Measurements from ENCODE around the gene POR. TPM values are rescaled to one million over a fixed set of nuclear protein-coding genes. Genes with fewer than 3 reads are reported as not detected.

Gene POR
- polyA plus RNA-seq, 1 donor from 2014 or later = 61.2 TPM

DNA sequence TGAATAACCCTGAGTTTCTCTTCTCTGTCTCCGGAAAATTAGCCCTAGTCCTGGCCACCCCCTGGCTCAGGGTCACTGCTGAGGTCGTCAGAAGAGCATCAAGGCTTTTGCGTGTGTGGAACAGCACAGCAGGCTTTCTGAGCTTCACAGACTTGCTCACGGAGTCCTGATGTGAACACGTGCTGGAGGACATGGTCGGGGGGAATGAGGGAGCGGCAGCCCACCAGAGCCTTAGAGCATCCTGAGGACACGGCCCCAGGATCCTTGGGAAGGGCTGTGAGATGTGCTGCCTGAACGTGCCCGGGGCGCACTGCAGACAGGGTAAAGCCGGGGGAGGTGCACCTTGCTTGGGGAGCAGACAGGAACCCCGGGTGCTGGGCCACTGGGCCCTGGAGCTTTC lies 50.7 kb downstream of the POR start:
- no peaks in the 10 kb centered on the region for H4K20me1 ChIP-seq (ENCODE audit: insufficient read depth)
- no peaks in the 10 kb centered on the region for H3F3A ChIP-seq (ENCODE audit: insufficient read depth, low read length, poor library complexity, severe bottlenecking)
- H3K9me2 ChIP-seq (ENCODE audit: insufficient read depth, low read length) = no peaks in the 10 kb centered on the region
- H3K4me2 ChIP-seq (ENCODE audit: low read length) = no peak overlapping the region
- no peaks in the 10 kb centered on the region for H3K36me3 ChIP-seq (ENCODE audit: insufficient read depth, low read length)
- no peak for TF ChIP-seq EZH2 (IDR thresholded peaks at IDR 0.05; ENCODE audit: borderline replicate concordance, insufficient read depth, low read length, poor library complexity, severe bottlenecking)
- TF ChIP-seq, protein P1, sequence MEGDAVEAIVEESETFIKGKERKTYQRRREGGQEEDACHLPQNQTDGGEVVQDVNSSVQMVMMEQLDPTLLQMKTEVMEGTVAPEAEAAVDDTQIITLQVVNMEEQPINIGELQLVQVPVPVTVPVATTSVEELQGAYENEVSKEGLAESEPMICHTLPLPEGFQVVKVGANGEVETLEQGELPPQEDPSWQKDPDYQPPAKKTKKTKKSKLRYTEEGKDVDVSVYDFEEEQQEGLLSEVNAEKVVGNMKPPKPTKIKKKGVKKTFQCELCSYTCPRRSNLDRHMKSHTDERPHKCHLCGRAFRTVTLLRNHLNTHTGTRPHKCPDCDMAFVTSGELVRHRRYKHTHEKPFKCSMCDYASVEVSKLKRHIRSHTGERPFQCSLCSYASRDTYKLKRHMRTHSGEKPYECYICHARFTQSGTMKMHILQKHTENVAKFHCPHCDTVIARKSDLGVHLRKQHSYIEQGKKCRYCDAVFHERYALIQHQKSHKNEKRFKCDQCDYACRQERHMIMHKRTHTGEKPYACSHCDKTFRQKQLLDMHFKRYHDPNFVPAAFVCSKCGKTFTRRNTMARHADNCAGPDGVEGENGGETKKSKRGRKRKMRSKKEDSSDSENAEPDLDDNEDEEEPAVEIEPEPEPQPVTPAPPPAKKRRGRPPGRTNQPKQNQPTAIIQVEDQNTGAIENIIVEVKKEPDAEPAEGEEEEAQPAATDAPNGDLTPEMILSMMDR (IDR thresholded peaks at IDR 0.05; ENCODE audit: poor library complexity, severe bottlenecking) = no peak
- TF ChIP-seq POLR2AphosphoS5 (IDR thresholded peaks at IDR 0.05) = no peak
- no peak for TF ChIP-seq RAD21 (conservative IDR thresholded peaks at IDR 0.05)
- TF ChIP-seq MXI1 (conservative IDR thresholded peaks at IDR 0.05; ENCODE audit: poor library complexity, severe bottlenecking) = no peak
- no peak for TF ChIP-seq EP300 (conservative IDR thresholded peaks at IDR 0.05; ENCODE audit: poor library complexity, severe bottlenecking)
- TF ChIP-seq, protein P2, sequence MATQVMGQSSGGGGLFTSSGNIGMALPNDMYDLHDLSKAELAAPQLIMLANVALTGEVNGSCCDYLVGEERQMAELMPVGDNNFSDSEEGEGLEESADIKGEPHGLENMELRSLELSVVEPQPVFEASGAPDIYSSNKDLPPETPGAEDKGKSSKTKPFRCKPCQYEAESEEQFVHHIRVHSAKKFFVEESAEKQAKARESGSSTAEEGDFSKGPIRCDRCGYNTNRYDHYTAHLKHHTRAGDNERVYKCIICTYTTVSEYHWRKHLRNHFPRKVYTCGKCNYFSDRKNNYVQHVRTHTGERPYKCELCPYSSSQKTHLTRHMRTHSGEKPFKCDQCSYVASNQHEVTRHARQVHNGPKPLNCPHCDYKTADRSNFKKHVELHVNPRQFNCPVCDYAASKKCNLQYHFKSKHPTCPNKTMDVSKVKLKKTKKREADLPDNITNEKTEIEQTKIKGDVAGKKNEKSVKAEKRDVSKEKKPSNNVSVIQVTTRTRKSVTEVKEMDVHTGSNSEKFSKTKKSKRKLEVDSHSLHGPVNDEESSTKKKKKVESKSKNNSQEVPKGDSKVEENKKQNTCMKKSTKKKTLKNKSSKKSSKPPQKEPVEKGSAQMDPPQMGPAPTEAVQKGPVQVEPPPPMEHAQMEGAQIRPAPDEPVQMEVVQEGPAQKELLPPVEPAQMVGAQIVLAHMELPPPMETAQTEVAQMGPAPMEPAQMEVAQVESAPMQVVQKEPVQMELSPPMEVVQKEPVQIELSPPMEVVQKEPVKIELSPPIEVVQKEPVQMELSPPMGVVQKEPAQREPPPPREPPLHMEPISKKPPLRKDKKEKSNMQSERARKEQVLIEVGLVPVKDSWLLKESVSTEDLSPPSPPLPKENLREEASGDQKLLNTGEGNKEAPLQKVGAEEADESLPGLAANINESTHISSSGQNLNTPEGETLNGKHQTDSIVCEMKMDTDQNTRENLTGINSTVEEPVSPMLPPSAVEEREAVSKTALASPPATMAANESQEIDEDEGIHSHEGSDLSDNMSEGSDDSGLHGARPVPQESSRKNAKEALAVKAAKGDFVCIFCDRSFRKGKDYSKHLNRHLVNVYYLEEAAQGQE (IDR thresholded peaks at IDR 0.05; ENCODE audit: borderline replicate concordance) = no peak
- TF ChIP-seq SMC3 (conservative IDR thresholded peaks at IDR 0.05; ENCODE audit: poor library complexity) = no peak
- TF ChIP-seq TAF1 (IDR thresholded peaks at IDR 0.05; ENCODE audit: low read depth) = no peak
- H3K9me3 ChIP-seq (ENCODE audit: low read length) = no peaks in the 10 kb centered on the region
- no peak overlapping the region for H2AFZ ChIP-seq (ENCODE audit: low read depth, low read length)
- no peaks in the 10 kb centered on the region for H3K79me2 ChIP-seq (replicated peaks; ENCODE audit: insufficient read depth, low read length)
- no peak overlapping the region for H3K9ac ChIP-seq (ENCODE audit: low read length)
- no peak overlapping the region for H3K4me3 ChIP-seq (ENCODE audit: low read length)
- H3K27ac ChIP-seq (ENCODE audit: low read length) = no peak overlapping the region
- H3K27me3 ChIP-seq (ENCODE audit: insufficient read depth, low read depth, low read length) = no peaks in the 10 kb centered on the region

DNA sequence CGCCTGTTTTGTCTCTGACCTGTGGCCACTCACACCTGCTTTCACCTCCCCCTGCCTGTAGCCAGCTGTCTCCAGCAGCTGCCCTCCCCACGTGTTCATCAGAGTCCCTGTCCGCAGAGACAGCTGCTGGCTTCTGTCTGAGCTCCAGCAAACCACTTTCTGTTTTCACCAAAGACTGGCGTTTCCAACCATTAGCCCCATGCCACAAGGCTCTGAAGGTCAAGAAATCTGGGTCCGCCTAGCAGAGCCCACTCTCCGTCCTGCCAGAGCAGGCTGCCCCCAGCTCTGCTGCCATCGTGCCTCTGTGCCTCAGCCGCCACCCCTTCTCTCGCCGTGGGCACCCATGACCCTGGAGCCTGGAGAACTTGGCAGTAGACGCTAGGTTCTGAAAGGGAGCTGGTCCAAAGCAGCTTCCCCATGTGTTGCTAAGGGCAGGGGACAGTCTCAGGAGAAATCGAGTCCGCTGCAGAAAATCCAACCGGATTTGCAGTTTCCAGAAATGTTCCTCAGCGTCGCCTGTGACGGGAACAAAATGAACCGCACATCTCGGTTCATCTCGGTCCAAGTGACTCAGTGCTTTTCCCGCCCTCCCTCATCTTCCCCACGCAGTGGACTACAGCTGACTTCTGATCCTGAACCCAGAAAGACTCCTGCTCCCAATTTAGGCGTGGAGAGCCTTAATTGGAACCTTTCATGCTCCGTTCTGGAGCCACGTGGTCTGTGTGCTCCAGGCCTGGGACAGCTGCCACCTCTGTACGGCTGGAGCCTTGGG lies 51.4 kb downstream of the POR start:
- no peaks in the 10 kb centered on the region for H3K9me2 ChIP-seq (ENCODE audit: insufficient read depth, low read length)
- H3K27me3 ChIP-seq (ENCODE audit: insufficient read depth, low read depth, low read length) = no peaks in the 10 kb centered on the region
- no peak overlapping the region for H2AFZ ChIP-seq (ENCODE audit: low read depth, low read length)
- H3K4me3 ChIP-seq (ENCODE audit: low read length) = no peak overlapping the region
- TF ChIP-seq EP300 (conservative IDR thresholded peaks at IDR 0.05; ENCODE audit: poor library complexity, severe bottlenecking) (no peak), RAD21 (conservative IDR thresholded peaks at IDR 0.05) (no peak), EZH2 (IDR thresholded peaks at IDR 0.05; ENCODE audit: borderline replicate concordance, insufficient read depth, low read length, poor library complexity, severe bottlenecking) (no peak), MXI1 (conservative IDR thresholded peaks at IDR 0.05; ENCODE audit: poor library complexity, severe bottlenecking) (no peak), SMC3 (conservative IDR thresholded peaks at IDR 0.05; ENCODE audit: poor library complexity) (no peak), TAF1 (IDR thresholded peaks at IDR 0.05; ENCODE audit: low read depth) (no peak), POLR2AphosphoS5 (IDR thresholded peaks at IDR 0.05) (no peak)
- TF ChIP-seq, protein P1 (IDR thresholded peaks at IDR 0.05; ENCODE audit: poor library complexity, severe bottlenecking) = no peak
- TF ChIP-seq, protein P2 (IDR thresholded peaks at IDR 0.05; ENCODE audit: borderline replicate concordance) = no peak
- no peak overlapping the region for H3K4me2 ChIP-seq (ENCODE audit: low read length)
- no peaks in the 10 kb centered on the region for H3K9me3 ChIP-seq (ENCODE audit: low read length)
- no peak overlapping the region for H3K9ac ChIP-seq (ENCODE audit: low read length)
- no peak overlapping the region for H3K27ac ChIP-seq (ENCODE audit: low read length)
- H3F3A ChIP-seq (ENCODE audit: insufficient read depth, low read length, poor library complexity, severe bottlenecking) = no peaks in the 10 kb centered on the region
- no peaks in the 10 kb centered on the region for H3K36me3 ChIP-seq (ENCODE audit: insufficient read depth, low read length)
- no peaks in the 10 kb centered on the region for H3K79me2 ChIP-seq (replicated peaks; ENCODE audit: insufficient read depth, low read length)
- no peaks in the 10 kb centered on the region for H4K20me1 ChIP-seq (ENCODE audit: insufficient read depth)

Measured in neural cell (in vitro differentiated cells).